HepG2 (cell line): ENCODE data around the gene CDC123. TPM values are rescaled to one million over a fixed set of nuclear protein-coding genes. Genes with fewer than 3 reads are reported as not detected.

Experiments used
- ATF5 ChIP-seq: sonication (generic); formaldehyde crosslinking; IDR thresholded peaks from 2 replicates; pipeline ENCODE4 v1.4.0; 2020; ENCODE audit warnings: mild to moderate bottlenecking, low read depth, missing genetic modification reagents
- CHD2 ChIP-seq: IDR thresholded peaks from 2 replicates; pipeline ENCODE4 v1.6.1; 2011; ENCODE audit warnings: low read depth, low read length, improper control_type of control experiment
- GABPA ChIP-seq, 2 experiments: IDR thresholded peaks; 2 replicates each; pipeline ENCODE4 v1.6.1; 2011 to 2016; ENCODE audit warnings: low read depth in 2 of 2, low read length in 1 of 2, missing biosample characterization in 1 of 2, missing genetic modification characterization in 1 of 2
- HNF4A ChIP-seq: sonication (generic); formaldehyde crosslinking; IDR thresholded peaks from 2 replicates; pipeline ENCODE4 v1.4.0; 2020; ENCODE audit warnings: missing genetic modification reagents
- KLF16 ChIP-seq, 2 experiments: sonication (generic) in 1 of 2; formaldehyde crosslinking in 1 of 2; IDR thresholded peaks; 2 replicates each; pipeline versions ENCODE4 v1.6.1 to v1.8.0; 2016 to 2023; ENCODE audit warnings: missing genetic modification reagents in 2 of 2, missing compliant biosample characterization in 1 of 2
- MIXL1 ChIP-seq: IDR thresholded peaks from 2 replicates; pipeline ENCODE4 v1.6.1; 2016
- MTF1 ChIP-seq: sonication (generic); formaldehyde crosslinking; IDR thresholded peaks from 2 replicates; pipeline ENCODE4 v1.5.0; 2020; ENCODE audit warnings: missing genetic modification reagents
- PAWR ChIP-seq: sonication (generic); formaldehyde crosslinking; IDR thresholded peaks from 2 replicates; pipeline ENCODE4 v1.4.0; 2020; ENCODE audit warnings: missing genetic modification reagents, mild to moderate bottlenecking, borderline replicate concordance
- POLR2AphosphoS2 ChIP-seq: IDR thresholded peaks from 2 replicates; pipeline ENCODE4 v1.6.1; 2011; ENCODE audit warnings: low read depth, low read length, improper control_type of control experiment
- SETDB1 ChIP-seq: sonication (generic); formaldehyde crosslinking; IDR thresholded peaks from 2 replicates; pipeline ENCODE4 v1.5.1; 2020; ENCODE audit warnings: missing genetic modification reagents, mild to moderate bottlenecking, borderline replicate concordance
- SMAD9 ChIP-seq: sonication (generic); formaldehyde crosslinking; IDR thresholded peaks from 2 replicates; pipeline ENCODE4 v1.5.1; 2020; ENCODE audit warnings: mild to moderate bottlenecking, missing genetic modification reagents
- SRSF1 ChIP-seq: fragments of 200-400 bp; formaldehyde crosslinking; optimal IDR thresholded peaks from 2 replicates; pipeline ENCODE3; 2017; ENCODE audit warnings: mild to moderate bottlenecking, low read depth, low read length, moderate library complexity
- TBX3 ChIP-seq: fragments of 450-650 bp; IDR thresholded peaks from 2 replicates; pipeline ENCODE4 v1.6.1; 2017; ENCODE audit warnings: antibody characterized with exemption, mild to moderate bottlenecking, inconsistent platforms, borderline replicate concordance
- ZBTB2 ChIP-seq: sonication (generic); formaldehyde crosslinking; IDR thresholded peaks from 2 replicates; pipeline ENCODE4 v1.8.0; 2022; ENCODE audit warnings: low read depth, missing genetic modification reagents
- ZBTB34 ChIP-seq: sonication (generic); formaldehyde crosslinking; IDR thresholded peaks from 2 replicates; pipeline ENCODE4 v1.8.0; 2022; ENCODE audit warnings: mild to moderate bottlenecking, missing genetic modification reagents
- ZIK1 ChIP-seq: sonication (generic); formaldehyde crosslinking; IDR thresholded peaks from 2 replicates; pipeline ENCODE4 v1.5.0; 2020; ENCODE audit warnings: mild to moderate bottlenecking, low read depth, missing genetic modification reagents, borderline replicate concordance
- ZNF234 ChIP-seq: sonication (generic); formaldehyde crosslinking; conservative IDR thresholded peaks from 2 replicates; pipeline ENCODE4 v1.5.1; 2020; ENCODE audit warnings: mild to moderate bottlenecking, missing genetic modification reagents
- ZNF879 ChIP-seq: sonication (generic); formaldehyde crosslinking; IDR thresholded peaks from 2 replicates; pipeline ENCODE4 v1.8.1; 2023; ENCODE audit warnings: missing genetic modification reagents
- polyA plus RNA-seq, 8 experiments: library from polyadenylated mRNA; depleted of rRNA in 3 of 8; stranded (reverse) in 7 of 8; unstranded in 1 of 8; fragments of >200 nt; fragmentation: Illumina TruSeq in 4 of 8; extraction: Trizol in 4 of 8; gene quantifications; 2 replicates each; pipeline versions ENCODE4 v1.2.1 to v1.2.3, GENCODE V29; 2011 to 2016; ENCODE audit warnings: low read depth in 4 of 8, missing spikeins in 1 of 8, mixed read lengths in 1 of 8; ENCODE audit not compliant: insufficient read depth in 1 of 8
- total RNA-seq, 5 experiments: library from RNA; depleted of rRNA; stranded (reverse); fragments of >200 nt; fragmentation: Illumina TruSeq; extraction: Trizol; gene quantifications; 2 replicates each; pipeline ENCODE4 v1.2.3, GENCODE V29; 2016; ENCODE audit warnings: low read depth in 1 of 5
- TF ChIP-seq, protein P1 (sequence below): sonication (generic); formaldehyde crosslinking; IDR thresholded peaks from 2 replicates; pipeline ENCODE4 v1.5.0; 2020; ENCODE audit warnings: mild to moderate bottlenecking, missing genetic modification reagents
- TF ChIP-seq, protein P2 (sequence below): sonication (generic); formaldehyde crosslinking; conservative IDR thresholded peaks from 2 replicates; pipeline ENCODE4 v1.8.1; 2023; ENCODE audit warnings: missing genetic modification reagents
- TF ChIP-seq, protein P3 (sequence below): sonication (generic); formaldehyde crosslinking; IDR thresholded peaks from 2 replicates; pipeline ENCODE4 v1.8.1; 2023; ENCODE audit warnings: mild to moderate bottlenecking, inconsistent platforms, moderate library complexity, missing genetic modification reagents, borderline replicate concordance

CDC123 gene
- total and polyA plus RNA-seq, 2 of the 13 experiments (the other 11 are each of a cell fraction or from before 2014, with no cell fraction given), result 63.3 to 153 TPM

- TF ChIP-seq, protein P1, sequence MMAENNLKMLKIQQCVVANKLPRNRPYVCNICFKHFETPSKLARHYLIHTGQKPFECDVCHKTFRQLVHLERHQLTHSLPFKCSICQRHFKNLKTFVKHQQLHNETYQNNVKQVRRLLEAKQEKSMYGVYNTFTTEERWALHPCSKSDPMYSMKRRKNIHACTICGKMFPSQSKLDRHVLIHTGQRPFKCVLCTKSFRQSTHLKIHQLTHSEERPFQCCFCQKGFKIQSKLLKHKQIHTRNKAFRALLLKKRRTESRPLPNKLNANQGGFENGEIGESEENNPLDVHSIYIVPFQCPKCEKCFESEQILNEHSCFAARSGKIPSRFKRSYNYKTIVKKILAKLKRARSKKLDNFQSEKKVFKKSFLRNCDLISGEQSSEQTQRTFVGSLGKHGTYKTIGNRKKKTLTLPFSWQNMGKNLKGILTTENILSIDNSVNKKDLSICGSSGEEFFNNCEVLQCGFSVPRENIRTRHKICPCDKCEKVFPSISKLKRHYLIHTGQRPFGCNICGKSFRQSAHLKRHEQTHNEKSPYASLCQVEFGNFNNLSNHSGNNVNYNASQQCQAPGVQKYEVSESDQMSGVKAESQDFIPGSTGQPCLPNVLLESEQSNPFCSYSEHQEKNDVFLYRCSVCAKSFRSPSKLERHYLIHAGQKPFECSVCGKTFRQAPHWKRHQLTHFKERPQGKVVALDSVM, result peak; percentile 74; the same call in 1 of the 2 replicates
- TF ChIP-seq SMAD9 (CRISPR knock-in tag), result no peak
- no peak for TF ChIP-seq SRSF1
- no peak for TF ChIP-seq ZBTB34
- no peak for TF ChIP-seq KLF16 (CRISPR knock-in tag; IDR thresholded peaks at IDR 0.05)
- no peak for TF ChIP-seq ATF5 (CRISPR knock-in tag)
- TF ChIP-seq PAWR (CRISPR knock-in tag), result no peak
- peak; percentile 13; the same call in 1 of the 2 replicates for TF ChIP-seq MIXL1 (CRISPR knock-in tag)
- peak; percentile 51; the same call in 1 of the 2 replicates for TF ChIP-seq HNF4A
- no peak for TF ChIP-seq CHD2
- no peak for TF ChIP-seq POLR2AphosphoS2
- TF ChIP-seq, protein P2, sequence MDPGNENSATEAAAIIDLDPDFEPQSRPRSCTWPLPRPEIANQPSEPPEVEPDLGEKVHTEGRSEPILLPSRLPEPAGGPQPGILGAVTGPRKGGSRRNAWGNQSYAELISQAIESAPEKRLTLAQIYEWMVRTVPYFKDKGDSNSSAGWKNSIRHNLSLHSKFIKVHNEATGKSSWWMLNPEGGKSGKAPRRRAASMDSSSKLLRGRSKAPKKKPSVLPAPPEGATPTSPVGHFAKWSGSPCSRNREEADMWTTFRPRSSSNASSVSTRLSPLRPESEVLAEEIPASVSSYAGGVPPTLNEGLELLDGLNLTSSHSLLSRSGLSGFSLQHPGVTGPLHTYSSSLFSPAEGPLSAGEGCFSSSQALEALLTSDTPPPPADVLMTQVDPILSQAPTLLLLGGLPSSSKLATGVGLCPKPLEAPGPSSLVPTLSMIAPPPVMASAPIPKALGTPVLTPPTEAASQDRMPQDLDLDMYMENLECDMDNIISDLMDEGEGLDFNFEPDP (CRISPR knock-in tag), result no peak
- no peak for TF ChIP-seq ZIK1 (CRISPR knock-in tag)
- no peak for TF ChIP-seq SETDB1 (CRISPR knock-in tag)
- no peak for TF ChIP-seq ZNF879 (CRISPR knock-in tag)
- TF ChIP-seq, protein P3, sequence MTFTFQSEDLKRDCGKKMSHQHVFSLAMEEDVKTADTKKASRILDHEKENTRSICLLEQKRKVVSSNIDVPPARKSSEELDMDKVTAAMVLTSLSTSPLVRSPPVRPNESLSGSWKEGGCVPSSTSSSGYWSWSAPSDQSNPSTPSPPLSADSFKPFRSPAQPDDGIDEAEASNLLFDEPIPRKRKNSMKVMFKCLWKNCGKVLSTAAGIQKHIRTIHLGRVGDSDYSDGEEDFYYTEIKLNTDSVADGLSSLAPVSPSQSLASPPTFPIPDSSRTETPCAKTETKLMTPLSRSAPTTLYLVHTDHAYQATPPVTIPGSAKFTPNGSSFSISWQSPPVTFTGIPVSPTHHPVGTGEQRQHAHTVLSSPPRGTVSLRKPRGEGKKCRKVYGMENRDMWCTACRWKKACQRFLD, result no peak
- TF ChIP-seq GABPA (IDR thresholded peaks at IDR 0.05; ENCODE audit: low read depth, low read length), result no peak
- 0 out of 2 replicates have a peak, but pooled peaks have one; percentile 6 for TF ChIP-seq GABPA (CRISPR knock-in tag; IDR thresholded peaks at IDR 0.05; ENCODE audit: low read depth)
- TF ChIP-seq ZBTB2 (CRISPR knock-in tag), result no peak
- TF ChIP-seq ZNF234 (CRISPR knock-in tag), result no peak
- no peak for TF ChIP-seq TBX3
- TF ChIP-seq MTF1 (CRISPR knock-in tag), result no peak
Measured at GRCh38 chr10:12191715-12192114, 4.3 kb upstream of the CDC123 start (continued).
